Body of pancreas (tissue), 4 donors: ENCODE results near the gene IQGAP2.

Experiments used
- CTCF ChIP-seq, 7 experiments: fragments of 450-650 bp in 4 of 7; fragments of 200-600 bp in 3 of 7; sonication (generic) in 3 of 7; IDR thresholded peaks; one replicate each; pipeline ENCODE4 v1.5.1; 2016 to 2019; ENCODE audit warnings: antibody characterized with exemption in 7 of 7
- POLR2A ChIP-seq, 3 donors: fragments of 450-650 bp; IDR thresholded peaks; one replicate each; pipeline ENCODE4 v1.6.1; 2016; ENCODE audit warnings: antibody characterized with exemption in 3 of 3, mild to moderate bottlenecking in 2 of 3

GRCh38 chr5:76363352-76364225, 39.5 kb upstream of the IQGAP2 start:
- TF ChIP-seq CTCF (IDR thresholded peaks at IDR 0.05) = no peak
- no peak for TF ChIP-seq POLR2A (IDR thresholded peaks at IDR 0.05)
